HG03342 (cell line): Measurements from ENCODE around the gene FRMPD4.
A peak's percentile ranks its signal among the peaks of the same experiment; 100 is the strongest.

ENCODE experiments used
- ATAC-seq: cut with Tn5 transposase; IDR thresholded peaks from one replicate; pipeline ENCODE4 v1.9.1; 2021; ENCODE audit warnings: mild to moderate bottlenecking, moderate library complexity; ENCODE audit not compliant: unreplicated experiment

The FRMPD4 gene

GRCh38 chrX:12423346-12423745 lies 285.1 kb downstream of the FRMPD4 start:
- ATAC-seq: no peak

GRCh38 chrX:12425496-12425895 lies 287.2 kb downstream of the FRMPD4 start:
- no peak for ATAC-seq

- ATAC-seq: no peak
Measured at GRCh38 chrX:12426420-12426819, 288.1 kb downstream of the FRMPD4 start.

GRCh38 chrX:12434493-12434892 lies 296.2 kb downstream of the FRMPD4 start:
- ATAC-seq: no peak

GRCh38 chrX:12439416-12439815 lies 301.1 kb downstream of the FRMPD4 start:
- no peak for ATAC-seq

- no peak for ATAC-seq
Measured at GRCh38 chrX:12440246-12440645, 302.0 kb downstream of the FRMPD4 start.

- no peak for ATAC-seq
Measured at GRCh38 chrX:12441381-12442128, 303.3 kb downstream of the FRMPD4 start.

GRCh38 chrX:12443534-12444098 lies 305.3 kb downstream of the FRMPD4 start:
- peak; percentile 83 for ATAC-seq

GRCh38 chrX:12446342-12447075 lies 308.2 kb downstream of the FRMPD4 start:
- no peak for ATAC-seq

- ATAC-seq: no peak
Measured at GRCh38 chrX:12447448-12448064, 309.3 kb downstream of the FRMPD4 start.

- ATAC-seq: no peak
Measured at GRCh38 chrX:12452268-12452667, 314.0 kb downstream of the FRMPD4 start.

- no peak for ATAC-seq
Measured at GRCh38 chrX:12460929-12461328, 322.7 kb downstream of the FRMPD4 start.

GRCh38 chrX:12463052-12463451 lies 324.8 kb downstream of the FRMPD4 start:
- no peak for ATAC-seq

- no peak for ATAC-seq
Measured at GRCh38 chrX:12463873-12464272, 325.6 kb downstream of the FRMPD4 start.

GRCh38 chrX:12467321-12467720 lies 329.0 kb downstream of the FRMPD4 start:
- no peak for ATAC-seq

GRCh38 chrX:12469296-12469695 lies 331.0 kb downstream of the FRMPD4 start:
- no peak for ATAC-seq

GRCh38 chrX:12471061-12471460 lies 332.8 kb downstream of the FRMPD4 start:
- no peak for ATAC-seq

GRCh38 chrX:12480956-12481355 lies 342.7 kb downstream of the FRMPD4 start:
- ATAC-seq: no peak

GRCh38 chrX:12488220-12488619 lies 349.9 kb downstream of the FRMPD4 start:
- no peak for ATAC-seq

GRCh38 chrX:12488771-12489170 lies 350.5 kb downstream of the FRMPD4 start:
- no peak for ATAC-seq

- no peak for ATAC-seq
Measured at GRCh38 chrX:12489341-12489740, 351.1 kb downstream of the FRMPD4 start.
